H1 (cell line): ENCODE data around the gene NLRP6. TPM values are rescaled to one million over a fixed set of nuclear protein-coding genes. Genes with fewer than 3 reads are reported as not detected.

ENCODE experiments used
- ATF2 ChIP-seq: IDR thresholded peaks from 2 replicates; pipeline ENCODE4 v1.6.1; 2012; ENCODE audit warnings: low read length, inconsistent platforms
- BACH1 ChIP-seq: IDR thresholded peaks from 2 replicates; pipeline ENCODE4 v1.6.1; 2012; ENCODE audit warnings: low read length, improper control_type of control experiment
- GABPA ChIP-seq: IDR thresholded peaks from 2 replicates; pipeline ENCODE4 v1.6.1; 2011; ENCODE audit warnings: mild to moderate bottlenecking, low read length, moderate library complexity, borderline replicate concordance; ENCODE audit not compliant: insufficient read depth
- KDM1A ChIP-seq: fragments of 200-600, 300-600 bp; sonication (generic); IDR thresholded peaks from 2 replicates; pipeline ENCODE4 v1.7.1; 2016; ENCODE audit warnings: mild to moderate bottlenecking, low read length, borderline replicate concordance
- KDM5A ChIP-seq: fragments of 200-600 bp; IDR thresholded peaks from 2 replicates; pipeline ENCODE4 v1.7.1; 2012; ENCODE audit warnings: mild to moderate bottlenecking, low read length, inconsistent platforms, mixed read lengths
- ZNF274 ChIP-seq: IDR thresholded peaks from 2 replicates; pipeline ENCODE4 v1.7.0; 2012; ENCODE audit warnings: low read length, borderline replicate concordance; ENCODE audit errors: extremely low read depth
- polyA plus RNA-seq, 7 experiments: library from polyadenylated mRNA; depleted of rRNA in 3 of 7; stranded (reverse) in 5 of 7; unstranded in 2 of 7; fragments of >200 nt in 5 of 7; fragments of 200-250 nt in 2 of 7; gene quantifications; 1 replicate in 5 of 7; 2 replicates in 1 of 7; 4 replicates in 1 of 7; pipeline versions ENCODE4 v1.2.1 to v1.2.3, GENCODE V29; 2011 to 2013; ENCODE audit warnings: missing spikeins in 2 of 7, mixed read lengths in 2 of 7
- total RNA-seq: library from RNA; stranded (reverse); fragmentation: NEBNext Ultra II Directional; extraction: Animal tissue kit (Norgen Biotek cat#: 25700); gene quantifications from 2 replicates; pipeline ENCODE4 v1.2.1, GENCODE V29; 2021

Gene NLRP6
- total and polyA plus RNA-seq, 2 of the 8 experiments (the other 6 are each of a cell fraction or from before 2014, with no cell fraction given) = not detected

GRCh38 chr11:297051-297585 lies 18.9 kb downstream of the NLRP6 start (continued):
- no peak for TF ChIP-seq ZNF274
- TF ChIP-seq ATF2 = no peak
- TF ChIP-seq KDM5A = no peak
- no peak for TF ChIP-seq BACH1
- no peak for TF ChIP-seq GABPA
- no peak for TF ChIP-seq KDM1A
